ENCODE results near the gene NUP210L.

NUP210L gene
- 0.48 to 1.0 reads per million in 2 donors for total RNA-seq

GRCh38 chr1:154154534-154155191 is at the start of gene NUP210L:
Gene NUP210L (minus strand): TSS chr1:154155073.
- DNase-seq: no peak

- DNase-seq: no peak
Observed at GRCh38 chr1:154199563-154199879, 44.6 kb upstream of the NUP210L start.

- DNase-seq: peak; percentile 21
Observed at GRCh38 chr1:154198756-154199562, 44.1 kb upstream of the NUP210L start.

DNA sequence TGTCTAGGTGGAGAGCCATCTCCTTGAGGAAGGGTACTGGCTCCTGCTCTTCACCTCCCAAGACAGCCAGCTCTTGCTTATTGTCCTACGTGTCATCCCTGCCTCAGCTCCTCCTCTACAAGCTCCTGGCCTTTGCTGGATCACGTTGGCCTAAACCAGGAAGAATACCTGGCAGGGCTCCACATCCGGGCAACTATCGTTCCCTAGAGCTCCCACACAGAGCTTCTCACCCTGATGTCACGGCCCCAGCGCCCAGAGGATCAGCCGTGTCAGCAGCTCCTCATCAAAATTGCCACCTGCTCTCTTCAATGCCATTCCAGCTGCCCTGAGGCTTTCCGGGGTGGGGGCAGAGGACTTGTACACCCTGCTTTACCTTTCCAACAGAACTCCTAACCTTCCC is 38.9 kb upstream of the NUP210L start:
- DNase-seq: no peak

DNA sequence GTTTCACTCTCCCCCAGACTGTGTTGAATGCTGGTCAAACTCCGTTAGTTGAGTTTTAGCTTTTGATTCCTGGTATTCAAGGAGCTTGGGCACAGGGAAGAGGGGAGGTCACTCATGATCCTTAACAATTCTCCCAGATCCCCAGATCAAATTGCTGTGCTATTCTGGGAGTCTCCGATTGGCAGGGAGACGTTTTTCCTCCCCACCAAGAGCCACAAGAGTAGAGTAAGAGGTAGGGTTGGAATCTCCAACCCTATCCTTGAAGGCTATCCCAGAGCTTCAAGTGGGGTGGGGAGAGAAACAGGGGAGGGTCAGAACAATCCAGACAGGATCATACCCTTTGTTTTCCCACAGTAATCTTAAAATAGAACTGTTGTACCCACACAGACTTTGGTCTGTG is 37.6 kb upstream of the NUP210L start:
- DNase-seq: no peak

GRCh38 chr1:154191990-154192461 is 37.2 kb upstream of the NUP210L start, which contains the start of gene TPM3:
Gene TPM3 (minus strand): TSS chr1:154192100. CDS start chr1:154192018, 82 bp downstream.
- DNase-seq: no peak

GRCh38 chr1:154190550-154190949 is 35.7 kb upstream of the NUP210L start:
- no peak for DNase-seq

DNA sequence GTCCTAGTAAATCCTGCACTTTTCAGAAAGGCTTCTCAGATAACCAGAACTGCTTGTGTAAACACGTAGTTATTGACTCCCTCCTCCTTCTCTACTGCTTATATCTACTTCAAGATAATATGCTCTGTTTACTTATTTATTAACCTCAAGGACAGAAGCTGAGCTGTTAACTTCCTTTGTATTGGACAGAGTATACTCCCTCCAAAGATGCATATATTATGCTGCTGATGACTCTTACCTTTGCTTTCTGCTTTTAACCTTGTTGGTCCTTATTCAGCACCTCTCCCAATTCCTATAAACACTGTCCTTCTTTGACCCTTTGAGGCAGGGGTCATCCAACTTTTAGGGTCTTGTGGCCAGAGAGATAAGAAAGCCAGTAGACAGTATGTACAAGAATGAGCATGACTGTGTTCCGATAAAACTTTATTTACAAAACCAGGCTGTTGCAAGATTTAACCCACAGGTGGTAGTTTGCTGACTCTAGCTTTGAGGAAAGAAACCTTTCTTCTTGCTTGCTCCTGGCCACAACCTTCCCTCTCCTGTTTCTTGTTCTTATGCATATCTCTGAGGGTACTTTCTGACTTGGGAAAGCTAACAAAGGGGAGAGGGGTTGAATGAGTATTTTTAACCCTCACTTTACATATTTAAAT is 32.1 kb upstream of the NUP210L start:
- DNase-seq: no peak

- peak; percentile 49 for DNase-seq
Observed at GRCh38 chr1:154186177-154186576, 31.3 kb upstream of the NUP210L start.

DNA sequence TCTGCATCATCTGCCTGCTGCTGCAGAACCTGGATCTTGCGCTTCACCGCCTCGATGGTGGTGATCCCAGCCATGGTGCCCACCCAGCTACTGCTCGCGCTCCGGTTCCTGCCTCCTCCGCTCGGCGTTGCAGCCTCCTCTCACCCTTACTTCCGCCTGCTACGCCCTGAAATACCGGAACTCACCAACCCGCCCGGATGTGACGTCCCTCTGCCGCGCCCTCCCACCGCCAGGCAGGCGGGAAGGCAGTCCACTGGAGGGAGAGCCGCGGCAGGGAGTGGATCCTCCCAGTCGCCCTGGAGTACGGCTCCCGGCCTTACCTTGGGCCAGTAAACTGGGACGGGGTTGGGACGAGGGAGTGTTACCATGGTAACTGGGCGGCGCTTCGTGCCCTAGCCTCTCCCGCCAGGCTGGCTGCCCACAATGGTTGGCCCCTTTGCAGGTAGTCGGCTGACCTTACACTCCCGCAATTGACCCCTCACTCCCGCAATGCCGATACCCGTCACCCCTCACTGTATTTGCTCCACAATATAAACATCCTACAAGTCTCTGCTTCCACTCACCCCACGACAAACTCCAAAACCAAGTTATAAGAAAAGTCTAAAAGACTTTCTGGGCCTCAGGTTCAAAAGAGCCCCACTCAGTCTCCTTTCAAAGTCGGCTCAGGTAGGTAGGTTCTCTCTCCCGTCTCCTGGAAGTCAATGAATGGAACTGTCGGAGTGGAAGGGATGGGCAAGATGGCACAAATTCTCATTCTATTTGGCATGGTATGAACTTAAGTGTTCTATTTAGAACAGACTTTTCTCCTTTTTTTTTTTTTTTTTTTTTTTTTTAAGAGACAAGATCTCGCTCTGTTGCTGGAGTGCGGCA is 28.4 kb upstream of the NUP210L start:
- DNase-seq: peak; percentile 92

GRCh38 chr1:154182344-154183045 is 27.6 kb upstream of the NUP210L start:
- DNase-seq: peak; percentile 51

GRCh38 chr1:154181944-154182343 is 27.1 kb upstream of the NUP210L start:
- no peak for DNase-seq

DNA sequence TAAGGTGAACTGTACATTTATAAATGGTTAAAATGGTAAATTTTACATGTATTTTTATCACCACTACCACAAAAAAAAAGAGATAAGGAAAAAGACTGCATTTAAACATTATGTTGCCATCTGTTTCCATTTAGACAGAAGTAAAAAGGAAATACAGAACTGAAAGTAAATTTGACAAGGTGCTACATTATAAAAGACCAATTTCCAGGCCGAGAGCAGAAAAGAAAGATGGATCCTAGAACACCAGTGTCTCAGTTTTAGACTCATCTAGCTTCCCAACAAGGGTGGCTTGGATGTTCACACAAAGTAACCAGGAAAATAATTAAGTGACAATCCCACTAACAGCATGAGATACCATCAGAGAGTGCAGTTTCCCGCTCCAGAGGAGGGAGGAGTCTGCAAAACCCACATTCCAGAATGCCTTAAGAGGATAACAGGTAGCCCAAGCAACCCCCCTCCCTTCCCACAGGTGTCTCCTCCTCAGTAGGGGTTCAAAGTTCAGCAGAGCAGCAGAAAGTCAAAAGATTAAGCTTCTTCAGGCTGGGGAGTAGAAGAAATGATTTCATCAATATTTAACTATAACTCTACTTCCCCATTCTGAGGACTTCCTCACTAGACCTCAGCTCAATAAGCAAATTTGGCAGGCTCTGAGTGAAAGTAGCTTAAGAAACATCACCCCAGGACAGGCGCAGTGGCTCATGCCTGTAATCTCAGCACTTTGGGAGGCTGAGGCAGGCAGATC is 25.2 kb upstream of the NUP210L start:
- no peak for DNase-seq

- no peak for DNase-seq
Observed at GRCh38 chr1:154178911-154179811, 24.3 kb upstream of the NUP210L start.

- DNase-seq: no peak
Observed at GRCh38 chr1:154178013-154178412, 23.1 kb upstream of the NUP210L start.

- DNase-seq: no peak
Observed at GRCh38 chr1:154176337-154176736, 21.5 kb upstream of the NUP210L start.

- no peak for DNase-seq
Observed at GRCh38 chr1:154174654-154175053, 19.8 kb upstream of the NUP210L start.

GRCh38 chr1:154171880-154172279 is 17.0 kb upstream of the NUP210L start:
- DNase-seq: no peak

DNA sequence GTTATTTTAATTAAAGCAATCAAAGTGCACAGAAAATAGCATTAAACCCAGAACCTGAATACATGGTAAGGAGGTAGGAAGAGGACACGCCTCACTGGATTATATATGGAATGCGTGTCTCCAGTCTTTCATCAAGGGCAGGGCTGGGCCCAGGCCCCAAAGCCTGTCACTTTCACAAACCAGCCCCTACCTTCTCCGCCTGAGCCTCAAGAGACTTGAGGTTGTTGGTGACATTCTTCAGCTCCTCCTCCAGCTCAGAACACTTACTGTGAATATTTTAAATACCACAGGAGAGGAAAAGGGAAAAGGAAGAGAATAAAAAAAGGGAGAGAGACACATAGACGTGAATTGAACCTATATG is 16.3 kb upstream of the NUP210L start:
- no peak for DNase-seq

DNA sequence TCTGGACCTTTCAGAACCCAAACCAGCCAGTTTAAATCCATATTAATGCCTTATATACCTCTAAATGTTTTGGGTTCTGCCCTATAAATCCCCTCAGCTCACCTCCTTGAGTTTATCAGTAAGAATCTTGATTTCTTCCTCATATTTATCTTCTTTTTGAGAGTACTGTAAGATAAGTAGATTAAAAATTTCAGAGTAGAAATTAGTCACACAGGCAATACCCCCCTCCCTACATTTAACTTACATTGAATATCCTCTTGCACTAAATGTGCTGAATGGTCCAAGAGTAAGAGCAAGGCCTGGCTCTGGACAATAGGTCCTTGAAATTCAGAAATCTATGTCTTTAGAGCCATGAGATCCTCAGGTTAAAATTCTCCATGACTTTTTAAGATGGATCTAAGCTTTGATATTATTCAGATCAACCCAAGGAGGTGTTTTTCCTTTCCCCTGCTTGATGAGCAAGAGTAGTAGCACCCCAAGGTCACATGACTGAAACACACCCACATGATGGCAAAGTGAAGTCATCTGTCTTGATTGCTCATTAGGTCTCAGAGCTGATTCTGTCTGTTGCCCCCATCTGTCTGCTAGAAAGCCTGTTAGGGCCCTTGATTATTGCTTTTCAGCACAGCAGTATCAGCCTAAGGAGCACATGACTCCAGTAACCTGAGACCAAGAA is 15.8 kb upstream of the NUP210L start:
- no peak for DNase-seq

All from T-helper 9 cell (primary cell).